Fibroblast of mammary gland (primary cell): ENCODE results near the gene NSD1.

Source experiments
- DNase-seq: peaks from one replicate; pipeline ENCODE4 v3.0.0-alpha.2; 2010; ENCODE audit warnings: low read depth
- H3K4me3 ChIP-seq: 2 replicates; pipeline ENCODE4 v1.5.1; 2011; ENCODE audit warnings: low read depth, mild to moderate bottlenecking, low read length, moderate library complexity; ENCODE audit not compliant: control insufficient read depth
- TF ChIP-seq, protein P1 (sequence below): conservative IDR thresholded peaks from 2 replicates; pipeline ENCODE4 v1.5.1; 2011; ENCODE audit warnings: low read depth, low read length, inconsistent platforms; ENCODE audit not compliant: control insufficient read depth, insufficient read depth

NSD1 gene

DNA sequence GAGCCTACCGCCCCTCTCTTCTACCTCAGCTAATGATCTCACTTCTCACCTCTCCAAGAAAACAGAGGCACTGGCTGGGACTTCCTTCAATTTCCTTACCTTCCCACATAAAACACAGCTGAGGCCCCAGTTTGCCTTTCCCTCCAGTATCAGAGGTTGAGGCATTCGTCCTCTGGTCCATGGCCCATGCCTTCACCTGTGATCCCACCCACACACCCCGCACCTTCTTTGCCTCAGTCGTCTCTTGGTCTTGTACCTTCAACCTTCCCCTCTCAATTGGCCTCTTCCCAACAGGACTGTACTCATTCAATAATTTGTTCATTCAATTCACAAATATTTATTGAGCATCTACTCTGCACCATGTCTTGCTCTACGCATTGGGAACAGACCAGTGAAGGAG, 11.0 kb upstream of the NSD1 start:
- H3K4me3 ChIP-seq, result no peak overlapping the region
- TF ChIP-seq, protein P1, sequence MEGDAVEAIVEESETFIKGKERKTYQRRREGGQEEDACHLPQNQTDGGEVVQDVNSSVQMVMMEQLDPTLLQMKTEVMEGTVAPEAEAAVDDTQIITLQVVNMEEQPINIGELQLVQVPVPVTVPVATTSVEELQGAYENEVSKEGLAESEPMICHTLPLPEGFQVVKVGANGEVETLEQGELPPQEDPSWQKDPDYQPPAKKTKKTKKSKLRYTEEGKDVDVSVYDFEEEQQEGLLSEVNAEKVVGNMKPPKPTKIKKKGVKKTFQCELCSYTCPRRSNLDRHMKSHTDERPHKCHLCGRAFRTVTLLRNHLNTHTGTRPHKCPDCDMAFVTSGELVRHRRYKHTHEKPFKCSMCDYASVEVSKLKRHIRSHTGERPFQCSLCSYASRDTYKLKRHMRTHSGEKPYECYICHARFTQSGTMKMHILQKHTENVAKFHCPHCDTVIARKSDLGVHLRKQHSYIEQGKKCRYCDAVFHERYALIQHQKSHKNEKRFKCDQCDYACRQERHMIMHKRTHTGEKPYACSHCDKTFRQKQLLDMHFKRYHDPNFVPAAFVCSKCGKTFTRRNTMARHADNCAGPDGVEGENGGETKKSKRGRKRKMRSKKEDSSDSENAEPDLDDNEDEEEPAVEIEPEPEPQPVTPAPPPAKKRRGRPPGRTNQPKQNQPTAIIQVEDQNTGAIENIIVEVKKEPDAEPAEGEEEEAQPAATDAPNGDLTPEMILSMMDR, result no peak
- DNase-seq, result no peak

DNA sequence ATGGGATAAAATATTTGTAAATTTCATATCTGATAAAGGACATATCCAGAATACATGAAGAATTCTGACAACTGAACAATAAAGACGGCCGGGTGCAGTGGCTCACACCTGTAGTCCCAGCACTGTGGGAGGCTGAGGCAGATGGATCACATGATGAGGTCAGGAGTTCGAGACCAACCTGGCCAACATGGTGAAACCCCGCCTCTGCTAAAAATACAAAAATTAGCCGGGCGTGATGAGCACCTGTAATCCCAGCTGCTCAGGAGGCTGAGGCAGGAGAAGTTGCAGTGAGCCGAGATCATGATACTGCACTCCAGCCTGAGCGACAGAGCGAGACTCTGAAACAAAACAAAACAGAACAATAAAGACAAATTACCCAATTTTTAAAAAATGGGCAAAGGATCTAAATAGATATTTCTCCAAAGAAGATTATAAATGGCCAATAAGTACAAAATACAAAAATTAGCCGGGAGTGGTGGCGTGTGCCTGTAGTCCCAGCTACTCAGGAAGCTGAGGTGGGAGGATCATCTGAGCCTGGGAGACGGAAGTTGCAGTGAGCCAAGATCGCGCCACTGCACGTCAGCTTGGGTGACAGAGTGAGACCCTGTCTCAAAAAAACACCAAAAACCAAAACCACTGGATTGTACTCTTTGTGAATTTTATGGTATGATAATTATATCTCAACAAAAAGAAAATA, 9.6 kb upstream of the NSD1 start:
- TF ChIP-seq, protein P1, result no peak
- no peak for DNase-seq
- H3K4me3 ChIP-seq, result no peak overlapping the region

DNA sequence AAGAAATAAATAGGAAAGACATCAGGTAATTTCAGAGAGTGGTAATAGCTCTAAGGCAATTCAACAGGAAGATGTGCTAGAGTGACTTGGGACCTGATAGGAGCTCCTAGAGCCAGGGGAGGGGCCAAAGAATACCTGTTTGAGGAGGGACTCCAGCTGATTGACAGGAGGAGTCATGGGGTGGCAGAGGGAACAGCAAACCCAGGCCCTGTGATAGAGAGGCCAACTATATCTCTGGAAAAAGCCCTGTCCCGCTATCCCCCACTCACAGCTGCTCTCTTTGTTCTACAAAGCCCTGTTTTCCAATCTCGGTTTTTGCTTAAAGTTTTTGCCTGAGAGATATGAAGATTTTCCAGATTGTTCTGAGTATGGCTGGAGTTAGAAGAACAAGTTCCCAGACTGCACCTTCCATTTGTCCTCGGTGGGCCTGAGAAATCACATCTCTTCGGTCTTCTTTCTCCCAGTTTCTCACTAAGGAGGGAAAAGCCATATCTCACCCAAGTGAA, 9.0 kb upstream of the NSD1 start:
- DNase-seq, result no peak
- TF ChIP-seq, protein P1, result no peak
- no peak overlapping the region for H3K4me3 ChIP-seq

DNA sequence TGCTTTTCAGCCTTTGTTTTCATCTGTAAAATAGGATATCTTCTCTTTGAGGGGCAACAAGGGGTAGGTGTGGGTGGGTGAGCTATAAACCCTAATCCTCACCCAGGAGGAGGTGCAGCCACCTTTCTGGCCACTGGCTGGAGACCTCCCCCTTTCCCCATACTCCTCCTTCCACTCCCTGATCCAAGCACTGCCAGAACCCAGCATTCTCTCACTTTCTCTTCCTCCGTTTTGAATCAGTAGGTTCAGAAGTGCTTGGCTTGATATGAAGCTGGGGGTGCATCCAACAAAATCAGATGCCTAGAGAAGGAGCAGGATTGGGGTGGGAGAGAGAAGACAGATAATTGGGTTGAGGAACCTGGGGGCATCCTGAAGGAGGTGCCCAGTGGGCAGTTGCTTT, 6.8 kb upstream of the NSD1 start:
- DNase-seq, result no peak
- H3K4me3 ChIP-seq, result no peak overlapping the region
- TF ChIP-seq, protein P1, result no peak

DNA sequence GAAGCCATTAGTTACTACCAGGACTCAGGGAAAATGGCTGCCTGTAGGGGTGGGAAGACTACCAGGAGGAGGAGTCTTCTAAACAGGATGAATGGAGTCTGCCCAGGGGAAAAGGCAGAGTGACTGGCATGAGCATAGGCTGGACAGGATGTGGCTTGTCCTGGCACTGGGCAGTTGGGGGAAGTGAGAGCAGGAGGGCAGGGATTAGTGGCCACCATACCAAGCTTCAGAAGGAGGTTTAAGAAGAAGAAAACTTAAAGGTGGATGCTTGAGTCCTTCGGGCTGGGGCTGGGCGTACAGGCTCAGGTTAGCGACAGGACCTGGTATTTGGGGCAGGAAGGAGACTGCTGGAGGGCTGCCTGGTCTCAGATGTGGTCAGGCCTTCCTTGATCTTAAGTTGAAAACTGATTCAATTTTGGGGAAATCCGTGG, 5.0 kb upstream of the NSD1 start:
- TF ChIP-seq, protein P1, result no peak
- H3K4me3 ChIP-seq, result no peak overlapping the region
- DNase-seq, result peak; percentile 26

DNA sequence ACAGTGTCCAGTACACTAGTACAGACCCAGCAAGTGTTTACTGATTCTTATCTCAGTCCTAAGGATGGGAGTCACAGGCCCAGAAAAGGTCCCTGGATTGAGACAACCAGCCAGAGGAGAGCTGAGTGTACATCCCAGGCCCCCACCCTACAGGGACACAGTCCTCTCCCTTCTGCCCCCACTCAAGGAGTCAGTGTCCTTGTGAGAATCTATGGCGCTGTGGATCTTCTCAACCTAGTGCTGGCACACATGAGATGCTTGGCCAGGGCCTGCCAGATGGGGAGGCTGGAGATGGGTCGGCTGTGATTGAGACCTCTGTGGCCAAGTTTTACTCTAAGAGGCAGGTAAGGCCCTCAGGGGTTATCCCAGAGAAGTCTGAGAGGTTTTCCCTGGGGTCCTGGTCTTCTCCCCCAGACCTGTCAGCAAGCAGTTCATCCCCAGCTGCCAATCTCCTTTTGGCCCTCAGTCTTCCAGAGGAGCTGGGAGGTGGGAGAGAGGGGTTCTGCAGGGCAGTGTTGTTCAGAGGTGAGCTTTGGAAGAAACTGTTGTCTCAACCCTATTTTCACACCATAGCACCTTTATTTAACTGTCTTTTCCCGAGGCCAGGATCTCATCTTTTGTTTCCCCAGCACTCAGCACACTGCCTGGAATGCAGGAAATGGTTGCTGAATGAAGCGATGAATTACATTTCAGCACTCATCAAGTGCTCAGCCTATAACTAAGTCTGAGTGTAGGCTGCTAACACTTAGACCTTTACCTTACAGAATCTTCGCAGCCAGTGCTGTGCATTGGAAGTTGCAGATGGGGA, 3.2 kb upstream of the NSD1 start:
- TF ChIP-seq, protein P1, result no peak
- H3K4me3 ChIP-seq, result no peak overlapping the region
- DNase-seq, result no peak
